GM23248 (cell line): ENCODE results near the gene STK32B. TPM values are rescaled to one million over a fixed set of nuclear protein-coding genes. Genes with fewer than 3 reads are reported as not detected.
A peak's percentile ranks its signal among the peaks of the same experiment; 100 is the strongest.

Source experiments
- DNase-seq: peaks from one replicate; pipeline ENCODE4 v3.0.0-alpha.2; 2015
- H2AFZ ChIP-seq: fragments of 200-600 bp; sonication (generic); 2 replicates; pipeline ENCODE4 v1.6.1; 2016; ENCODE audit warnings: antibody characterized with exemption
- H3F3A ChIP-seq: fragments of 200-600 bp; sonication (generic); 2 replicates; pipeline ENCODE4 v1.6.1; 2016; ENCODE audit warnings: mild to moderate bottlenecking, antibody characterized with exemption, mixed run types; ENCODE audit not compliant: insufficient read depth
- H3K27ac ChIP-seq: fragments of 200-600 bp; sonication (generic); 2 replicates; pipeline ENCODE4 v1.5.1; 2016; ENCODE audit warnings: mild to moderate bottlenecking
- H3K27me3 ChIP-seq: fragments of 200-600 bp; sonication (generic); replicated peaks from 2 replicates; pipeline ENCODE4 v1.6.1; 2016; ENCODE audit warnings: mild to moderate bottlenecking; ENCODE audit not compliant: insufficient read depth
- H3K36me3 ChIP-seq: fragments of 200-600 bp; sonication (generic); 2 replicates; pipeline ENCODE4 v1.6.1; 2016; ENCODE audit warnings: low read depth, mild to moderate bottlenecking
- H3K4me1 ChIP-seq: fragments of 200-600 bp; sonication (generic); 2 replicates; pipeline ENCODE4 v1.6.1; 2016; ENCODE audit warnings: mild to moderate bottlenecking; ENCODE audit not compliant: insufficient read depth
- H3K4me2 ChIP-seq: fragments of 200-600 bp; sonication (generic); one replicate; pipeline ENCODE4 v1.6.1; 2016; ENCODE audit warnings: mild to moderate bottlenecking; ENCODE audit not compliant: unreplicated experiment
- H3K4me3 ChIP-seq: fragments of 200-600 bp; sonication (generic); 2 replicates; pipeline ENCODE4 v1.5.1; 2016; ENCODE audit warnings: mild to moderate bottlenecking
- H3K79me2 ChIP-seq: fragments of 200-600 bp; sonication (generic); 2 replicates; pipeline ENCODE4 v1.6.1; 2016; ENCODE audit warnings: mild to moderate bottlenecking; ENCODE audit not compliant: insufficient read depth
- H3K9ac ChIP-seq: fragments of 200-600 bp; sonication (generic); 2 replicates; pipeline ENCODE4 v1.6.1; 2016; ENCODE audit warnings: mild to moderate bottlenecking
- H3K9me2 ChIP-seq: fragments of 200-600 bp; sonication (generic); 2 replicates; pipeline ENCODE4 v1.6.1; 2016; ENCODE audit warnings: mixed run types, mild to moderate bottlenecking, moderate library complexity; ENCODE audit not compliant: insufficient read depth
- H3K9me3 ChIP-seq: fragments of 200-600 bp; sonication (generic); one replicate; pipeline ENCODE4 v1.6.1; 2017; ENCODE audit warnings: low read depth
- H4K20me1 ChIP-seq: fragments of 200-600 bp; sonication (generic); 2 replicates; pipeline ENCODE4 v1.6.0; 2016; ENCODE audit not compliant: insufficient read depth
- EZH2 ChIP-seq: fragments of 200-600 bp; sonication (generic); IDR thresholded peaks from 2 replicates; pipeline ENCODE4 v1.6.1; 2018; ENCODE audit warnings: antibody characterized with exemption, mild to moderate bottlenecking; ENCODE audit not compliant: insufficient read depth, poor library complexity, severe bottlenecking
- EZH2phosphoT487 ChIP-seq: fragments of 200-600 bp; sonication (generic); IDR thresholded peaks from 2 replicates; pipeline ENCODE4 v1.6.1; 2018; ENCODE audit warnings: antibody characterized with exemption, moderate library complexity, mild to moderate bottlenecking, low read depth; ENCODE audit not compliant: insufficient read depth
- WGBS, 2 experiments: methylation state at CpG; one replicate each; pipeline ENCODE4 v1.1.6; 2015 to 2017; ENCODE audit warnings: low lambda C conversion rate in 2 of 2, low coverage in 1 of 2; ENCODE audit errors: missing lambda C conversion rate in 2 of 2; 5-methylcytosine and 5-hydroxymethylcytosine counted together
- in situ Hi-C: fragments of 300-500 bp; cut with MboI; formaldehyde crosslinking; loops from 2 replicates; pipeline ENCODE4 v1.15.0; 2020
- polyA plus RNA-seq: library from polyadenylated mRNA; unstranded; fragments of >200 nt; fragmentation: Nextera tagmentation; extraction: Ambion mirVana; gene quantifications from 2 replicates; pipeline ENCODE4 v1.2.1, GENCODE V29; 2016
- total RNA-seq: library from RNA; depleted of rRNA; stranded (reverse); fragments of >200 nt; shearing (Covaris generic); gene quantifications from 2 replicates; pipeline ENCODE4 v1.2.3, GENCODE V29; 2014

STK32B gene
- total and polyA plus RNA-seq, 2 experiments from 2014 or later, result 4.9 to 6.1 TPM

DNA sequence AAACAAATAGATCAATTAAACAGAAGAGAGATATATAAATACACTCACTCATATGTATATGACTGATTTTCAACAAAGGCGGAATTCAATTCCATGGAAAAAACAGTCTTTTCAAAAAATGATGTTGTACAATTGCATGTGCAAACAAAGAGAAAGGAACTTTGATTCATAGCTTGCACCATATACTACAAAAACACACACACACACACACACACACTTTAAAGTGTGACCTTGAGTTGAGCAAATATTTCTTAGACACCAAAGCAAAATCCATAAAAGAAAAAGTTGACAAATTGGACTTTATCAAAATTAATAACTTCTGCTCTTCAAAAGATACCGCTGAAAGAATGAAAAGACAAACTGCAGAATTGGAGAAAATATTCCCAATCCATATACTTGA is 488.3 kb downstream of the STK32B start:
- H3K27ac ChIP-seq, result no peak overlapping the region
- no peaks in the 10 kb centered on the region for H3K36me3 ChIP-seq
- no peak overlapping the region for H3K4me2 ChIP-seq
- no peak for TF ChIP-seq EZH2phosphoT487
- 100% methylated on average over 2 of the region's 2 CpGs for WGBS, 2 experiments
- H3K4me1 ChIP-seq, result no peaks in the 10 kb centered on the region
- DNase-seq, result no peak
- no peaks in the 10 kb centered on the region for H3K79me2 ChIP-seq
- H3F3A ChIP-seq, result no peaks in the 10 kb centered on the region
- H3K4me3 ChIP-seq, result no peak overlapping the region
- no peaks in the 10 kb centered on the region for H3K9me2 ChIP-seq
- in situ Hi-C loops, result no loop called here
- no peak overlapping the region for H3K9ac ChIP-seq
- no peaks in the 10 kb centered on the region for H3K9me3 ChIP-seq
- no peak overlapping the region for H2AFZ ChIP-seq
- H3K27me3 ChIP-seq, result no peaks in the 10 kb centered on the region
- H4K20me1 ChIP-seq, result no peaks in the 10 kb centered on the region

DNA sequence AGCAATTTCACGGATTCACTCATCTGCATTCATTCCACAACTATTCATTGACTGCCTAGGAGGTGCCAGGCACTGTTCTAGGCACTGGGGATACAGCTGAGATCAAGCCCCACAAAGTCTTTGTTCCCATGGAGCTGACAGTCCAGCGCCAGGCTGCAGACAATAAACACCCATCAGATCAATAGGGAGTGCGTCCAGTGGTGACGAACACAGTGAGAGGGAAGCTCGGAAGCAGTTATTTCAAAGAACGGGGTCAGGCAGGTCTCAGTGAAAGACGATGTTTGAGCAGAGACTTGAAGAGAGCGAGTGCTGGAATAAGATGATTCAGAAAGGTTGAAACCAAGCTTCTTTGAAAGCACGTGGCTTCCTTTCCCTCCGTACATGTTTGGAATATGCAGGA is 489.9 kb downstream of the STK32B start:
- no peaks in the 10 kb centered on the region for H3K9me3 ChIP-seq
- H4K20me1 ChIP-seq, result no peaks in the 10 kb centered on the region
- no peaks in the 10 kb centered on the region for H3F3A ChIP-seq
- H3K9ac ChIP-seq, result no peak overlapping the region
- TF ChIP-seq EZH2 (no peak), EZH2phosphoT487 (no peak)
- H3K9me2 ChIP-seq, result no peaks in the 10 kb centered on the region
- H3K4me3 ChIP-seq, result no peak overlapping the region
- H3K27me3 ChIP-seq, result no peaks in the 10 kb centered on the region
- H3K4me1 ChIP-seq, result no peaks in the 10 kb centered on the region
- H2AFZ ChIP-seq, result no peak overlapping the region
- H3K4me2 ChIP-seq, result no peak overlapping the region
- DNase-seq, result no peak
- H3K36me3 ChIP-seq, result no peaks in the 10 kb centered on the region
- in situ Hi-C loops, result no loop called here
- 85 to 90% methylated on average over 10 of the region's 10 CpGs for WGBS, 2 experiments
- H3K27ac ChIP-seq, result no peak overlapping the region
- no peaks in the 10 kb centered on the region for H3K79me2 ChIP-seq

- TF ChIP-seq EZH2phosphoT487 (no peak), EZH2 (no peak)
- Histone ChIP-seq H3K4me3 (no peak overlapping the region), H3K9me2 (no peaks in the 10 kb centered on the region), H2AFZ (no peak overlapping the region), H3K36me3 (no peaks in the 10 kb centered on the region), H4K20me1 (no peaks in the 10 kb centered on the region), H3K9me3 (no peaks in the 10 kb centered on the region), H3K79me2 (no peaks in the 10 kb centered on the region), H3K27ac (no peak overlapping the region), H3F3A (no peaks in the 10 kb centered on the region), H3K4me1 (no peaks in the 10 kb centered on the region), H3K9ac (no peak overlapping the region), H3K27me3 (no peaks in the 10 kb centered on the region), H3K4me2 (no peak overlapping the region)
- 85 to 88% methylated on average over 7 to 8 of the region's 8 CpGs for WGBS, 2 experiments
- in situ Hi-C loops, result no loop called here
- DNase-seq, result no peak
Measured at GRCh38 chr4:5543681-5544080, 492.4 kb downstream of the STK32B start.

GRCh38 chr4:5544762-5545161 is 493.5 kb downstream of the STK32B start:
- no peak for DNase-seq
- no peak overlapping the region for H3K9ac ChIP-seq
- H4K20me1 ChIP-seq, result no peaks in the 10 kb centered on the region
- H3K4me1 ChIP-seq, result no peaks in the 10 kb centered on the region
- no peak overlapping the region for H3K4me2 ChIP-seq
- no peaks in the 10 kb centered on the region for H3K9me2 ChIP-seq
- in situ Hi-C loops, result no loop called here
- H2AFZ ChIP-seq, result no peak overlapping the region
- H3K79me2 ChIP-seq, result no peaks in the 10 kb centered on the region
- H3K27ac ChIP-seq, result no peak overlapping the region
- TF ChIP-seq EZH2 (no peak), EZH2phosphoT487 (no peak)
- no peaks in the 10 kb centered on the region for H3K9me3 ChIP-seq
- H3F3A ChIP-seq, result no peaks in the 10 kb centered on the region
- 68 to 71% methylated on average over 5 of the region's 5 CpGs for WGBS, 2 experiments
- H3K36me3 ChIP-seq, result 0 out of 2 replicates have a peak, but pooled peaks cover 4% of the 10 kb centered on the region
- H3K4me3 ChIP-seq, result no peak overlapping the region
- H3K27me3 ChIP-seq, result no peaks in the 10 kb centered on the region

GRCh38 chr4:5545271-5545670 is 494.0 kb downstream of the STK32B start:
- peak; percentile 36 for DNase-seq
- WGBS, 2 experiments, result 56 to 73% methylated on average over 2 of the region's 2 CpGs
- no peak overlapping the region for H3K27ac ChIP-seq

More at GRCh38 chr4:5545271-5545670, 494.0 kb downstream of the STK32B start:
- Histone ChIP-seq H3K79me2 (no peaks in the 10 kb centered on the region), H3F3A (no peaks in the 10 kb centered on the region), H3K27me3 (no peaks in the 10 kb centered on the region), H2AFZ (no peak overlapping the region), H4K20me1 (no peaks in the 10 kb centered on the region), H3K4me3 (no peak overlapping the region), H3K36me3 (0 out of 2 replicates have a peak, but pooled peaks cover 4% of the 10 kb centered on the region), H3K4me2 (no peak overlapping the region), H3K9ac (no peak overlapping the region), H3K4me1 (no peaks in the 10 kb centered on the region), H3K9me2 (no peaks in the 10 kb centered on the region), H3K9me3 (no peaks in the 10 kb centered on the region)
- in situ Hi-C loops, result no loop called here
- TF ChIP-seq EZH2phosphoT487 (no peak), EZH2 (no peak)
